SKM-1 (cell line): ENCODE results near the gene GALNT10.
A peak's percentile ranks its signal among the peaks of the same experiment; 100 is the strongest.

Experiments used
- DNase-seq: peaks from one replicate; lab custom pipeline; 2025; ENCODE audit not compliant: unreplicated experiment; lab: John Stamatoyannopoulos, UW

The GALNT10 gene

GRCh38 chr5:154260224-154260927 is 69.8 kb downstream of the GALNT10 start:
- DNase-seq, result no peak

GRCh38 chr5:154262342-154262741 is 71.8 kb downstream of the GALNT10 start:
- DNase-seq, result no peak

GRCh38 chr5:154264549-154265196 is 74.1 kb downstream of the GALNT10 start:
- DNase-seq, result no peak

- DNase-seq, result no peak
These were observed 74.8 kb downstream of the GALNT10 start for GRCh38 chr5:154265197-154265773.

GRCh38 chr5:154267516-154267915 is 77.0 kb downstream of the GALNT10 start:
- DNase-seq, result no peak

- DNase-seq, result no peak
These were observed 77.5 kb downstream of the GALNT10 start for GRCh38 chr5:154268073-154268472.

GRCh38 chr5:154269414-154269813 is 78.9 kb downstream of the GALNT10 start:
- DNase-seq, result no peak

GRCh38 chr5:154271466-154271865 is 80.9 kb downstream of the GALNT10 start:
- DNase-seq, result no peak

GRCh38 chr5:154271936-154272514 is 81.5 kb downstream of the GALNT10 start:
- DNase-seq, result no peak

- no peak for DNase-seq
These were observed 82.6 kb downstream of the GALNT10 start for GRCh38 chr5:154273028-154273617.

GRCh38 chr5:154273963-154274827 is 83.7 kb downstream of the GALNT10 start:
- DNase-seq, result peak; percentile 8

- DNase-seq, result no peak
These were observed 84.3 kb downstream of the GALNT10 start for GRCh38 chr5:154274828-154275185.

- DNase-seq, result no peak
These were observed 85.0 kb downstream of the GALNT10 start for GRCh38 chr5:154275566-154275965.

GRCh38 chr5:154276261-154276972 is 85.9 kb downstream of the GALNT10 start:
- no peak for DNase-seq

- DNase-seq, result no peak
These were observed 86.4 kb downstream of the GALNT10 start for GRCh38 chr5:154276973-154277331.

GRCh38 chr5:154277499-154277898 is 87.0 kb downstream of the GALNT10 start:
- no peak for DNase-seq

GRCh38 chr5:154278186-154278585 is 87.7 kb downstream of the GALNT10 start:
- DNase-seq, result no peak

GRCh38 chr5:154278908-154279307 is 88.4 kb downstream of the GALNT10 start:
- DNase-seq, result no peak

GRCh38 chr5:154284433-154284832 is 93.9 kb downstream of the GALNT10 start:
- DNase-seq, result peak; percentile 40
